ENCODE measurements around the gene CYP4F2.
"Not testable (repeated sequence)": the region's sequence is repeated elsewhere in the genome, so short reads cannot be mapped to it uniquely, and the experiment has no call there.

CYP4F2 gene
- total RNA-seq, result 0 to 1.2 (median 0) reads per million in 17 experiments

DNA sequence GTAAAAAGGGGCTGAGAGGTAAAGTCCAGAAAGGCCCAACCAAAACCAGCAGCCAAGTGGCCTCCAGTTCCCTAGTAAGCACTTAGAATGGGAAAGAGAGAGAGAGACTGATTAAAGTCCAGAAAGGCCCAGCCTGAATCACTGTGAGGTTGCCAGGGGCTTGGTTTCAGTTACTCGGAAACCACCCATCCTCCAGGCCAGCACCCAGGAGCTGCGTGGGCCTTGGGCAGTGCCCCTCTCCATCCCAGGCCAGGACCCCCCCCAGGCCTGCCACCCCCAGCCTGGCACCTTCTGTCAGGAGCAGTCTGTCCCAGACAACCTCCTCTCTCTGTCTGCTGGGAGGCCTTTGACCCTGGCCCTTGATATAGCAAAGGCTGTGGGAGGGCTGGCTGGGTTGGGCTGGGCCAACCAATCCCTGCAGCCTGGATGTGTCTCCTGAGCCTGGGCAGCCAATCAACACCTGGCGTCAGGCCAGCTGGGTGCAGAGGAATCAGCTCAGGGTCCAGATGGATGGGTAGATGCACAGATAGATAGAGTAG lies at the start of gene CYP4F2:
Gene CYP4F2, minus strand, starts transcription at position 337 of the 539 bp plus-strand sequence. CDS start 463 bp downstream, outside the sequence.
- no peak for DNase-seq

GRCh38 chr19:15945301-15945700 lies 47.4 kb upstream of the CYP4F2 start:
- no peak for DNase-seq

- no peak for DNase-seq
Measured at GRCh38 chr19:15944401-15944800, 46.5 kb upstream of the CYP4F2 start.

- DNase-seq, result no peak
Measured at GRCh38 chr19:15937771-15938170, 39.9 kb upstream of the CYP4F2 start.

DNA sequence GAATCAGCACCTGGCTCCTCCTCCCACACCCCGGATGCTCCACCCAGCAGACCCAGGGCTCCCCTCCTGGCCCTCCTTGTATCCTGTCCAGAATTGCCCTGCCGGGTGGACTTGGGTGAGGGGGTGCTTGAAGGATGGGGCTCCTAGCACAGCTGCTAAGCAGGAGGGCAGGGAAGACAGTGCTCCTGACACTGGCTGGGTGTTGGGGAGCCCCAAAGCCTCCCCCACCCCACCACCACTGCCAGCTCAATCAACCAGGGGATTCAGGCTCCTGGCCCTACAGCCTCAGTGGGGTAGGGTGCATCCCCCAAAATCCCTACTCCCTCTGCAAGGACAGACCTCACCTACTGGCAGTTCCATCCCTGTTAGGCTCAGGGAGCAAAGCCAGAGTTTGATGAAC lies 39.1 kb upstream of the CYP4F2 start:
- DNase-seq, result no peak

DNA sequence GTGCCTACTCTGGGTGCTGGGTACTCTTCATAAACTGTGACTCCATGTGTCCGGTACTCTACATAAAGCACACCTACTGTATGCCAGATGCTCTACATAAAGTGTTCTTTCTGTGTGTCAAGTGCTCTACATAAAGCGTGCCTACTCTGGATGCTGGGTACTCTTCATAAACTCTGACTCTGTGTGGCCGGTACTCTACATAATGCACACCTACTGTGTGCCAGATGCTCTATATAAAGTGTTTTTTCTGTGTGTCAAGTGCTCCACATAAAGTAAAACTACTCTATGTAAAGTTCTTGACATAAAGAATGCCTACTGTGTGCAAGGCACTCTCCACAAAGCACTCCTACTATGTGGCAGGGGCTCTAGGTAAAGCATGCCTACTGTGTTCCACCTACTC lies 38.3 kb upstream of the CYP4F2 start:
- DNase-seq, result no peak

DNA sequence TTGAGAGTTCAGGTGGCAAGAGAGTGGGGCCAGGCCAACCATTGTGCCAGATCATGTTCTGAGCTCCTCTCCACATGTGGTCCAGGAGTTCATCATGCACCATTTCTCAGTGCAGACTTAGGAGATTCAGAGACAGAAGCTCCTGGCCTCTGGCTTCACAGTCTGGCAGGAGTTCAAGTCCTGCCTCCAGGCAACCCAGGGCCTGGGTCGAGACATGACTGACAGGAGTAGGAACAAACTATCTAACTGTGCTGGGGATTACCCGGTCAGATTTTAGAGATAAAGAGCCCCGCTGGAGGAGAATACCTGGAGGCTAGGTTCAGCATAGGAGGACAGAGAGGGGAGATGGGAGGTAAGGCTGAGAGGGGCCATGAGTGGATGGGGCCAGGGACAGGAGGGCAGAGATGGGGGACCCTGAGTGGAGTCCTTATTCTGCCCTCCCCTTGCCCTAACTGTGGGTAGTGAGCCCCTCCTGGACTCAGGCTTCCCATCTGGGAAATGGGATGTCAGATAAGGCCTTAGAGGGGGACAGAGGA lies 37.4 kb upstream of the CYP4F2 start:
- DNase-seq, result no peak

DNA sequence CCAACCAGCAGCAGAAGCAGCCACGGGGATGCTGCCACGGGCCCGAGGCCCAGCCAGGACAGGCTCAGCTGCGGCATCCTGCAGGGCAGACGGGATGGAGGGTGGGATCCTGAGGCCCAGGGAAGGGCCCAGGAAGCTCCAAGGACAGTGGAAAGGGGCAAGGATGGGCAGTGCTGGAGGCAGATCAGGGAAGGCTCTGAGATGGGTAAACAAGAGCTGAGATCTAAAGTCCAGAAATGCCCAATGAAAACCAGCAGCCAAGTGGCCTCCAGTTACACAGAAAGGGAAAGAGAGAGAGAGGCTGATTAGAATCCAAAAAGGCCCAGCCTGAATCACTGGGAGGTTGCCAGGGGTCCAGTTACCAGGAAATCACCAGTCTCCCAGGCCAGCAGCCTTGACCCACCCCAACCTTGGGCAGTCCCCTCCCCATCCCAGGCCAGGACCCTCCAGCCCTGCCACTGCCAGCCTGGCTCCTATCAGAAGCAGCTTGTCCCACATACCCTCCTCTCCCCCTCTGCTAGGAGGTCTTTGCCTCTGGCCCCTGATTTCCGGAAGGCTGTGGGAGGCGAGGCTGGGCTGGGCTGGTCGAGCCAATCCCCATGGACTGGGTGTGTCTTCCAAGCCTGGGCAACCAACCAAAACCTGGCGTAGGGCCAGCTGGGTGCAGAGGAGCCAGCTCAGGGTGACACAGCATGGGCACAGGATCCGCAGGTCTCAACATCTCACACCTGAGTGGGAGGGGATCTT lies 36.6 kb upstream of the CYP4F2 start, which contains the start of gene CYP4F11:
Gene CYP4F11, minus strand, starts transcription at position 198 of the 747 bp plus-strand sequence. Its CDS starts 121 bp downstream, at position 77.
- peak in 2 of 4 experiments; percentile 16 to 18 for DNase-seq

DNA sequence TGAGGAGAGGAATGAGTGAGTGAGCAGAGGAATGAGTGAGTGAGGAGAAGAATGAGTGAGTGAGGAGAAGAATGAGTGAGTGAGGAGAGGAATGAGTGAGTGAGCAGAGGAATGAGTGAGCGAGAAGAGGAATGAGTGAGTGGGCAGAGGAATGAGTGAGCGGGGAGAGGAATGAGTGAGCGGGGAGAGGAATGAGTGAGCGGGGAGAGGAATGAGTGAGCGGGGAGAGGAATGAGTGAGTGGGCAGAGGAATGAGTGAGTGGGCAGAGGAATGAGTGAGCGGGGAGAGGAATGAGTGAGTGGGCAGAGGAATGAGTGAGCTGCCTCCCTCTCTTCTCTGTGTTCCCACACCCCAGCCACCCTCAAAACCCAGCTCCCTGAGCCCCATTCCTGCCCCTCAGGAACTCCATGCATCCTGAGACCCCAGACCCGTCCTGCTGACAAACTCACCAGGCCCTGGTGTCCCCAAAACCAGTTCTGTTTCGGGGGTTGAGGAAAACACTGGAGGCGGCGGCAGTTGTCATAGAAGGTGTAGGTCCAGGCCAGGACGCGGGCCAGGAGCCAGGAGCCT lies 36.0 kb upstream of the CYP4F2 start:
- DNase-seq, result not testable (repeated sequence)

- DNase-seq, result no peak
Measured at GRCh38 chr19:15928321-15928720, 30.4 kb upstream of the CYP4F2 start.

DNA sequence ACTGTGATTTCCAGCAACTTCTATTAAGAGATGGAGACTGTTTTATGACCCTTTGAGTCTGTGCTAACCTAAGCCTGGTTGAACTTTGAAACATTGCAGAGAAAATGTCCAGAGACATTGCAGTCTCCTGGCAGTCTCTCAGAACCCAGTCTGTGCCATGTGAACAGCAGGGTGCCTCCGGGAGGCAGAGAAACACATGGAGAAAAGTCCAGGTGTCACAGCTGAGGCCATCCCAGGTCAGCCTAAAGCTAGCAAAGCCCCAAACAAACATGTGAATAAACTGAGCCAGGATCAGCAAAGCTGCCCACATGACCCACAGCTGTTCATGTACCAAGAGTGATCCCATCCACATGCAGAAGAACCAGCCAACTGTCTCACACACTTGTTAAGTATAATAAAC lies 28.6 kb upstream of the CYP4F2 start:
- no peak for DNase-seq

- DNase-seq, result no peak
Measured at GRCh38 chr19:15923702-15924101, 25.8 kb upstream of the CYP4F2 start.

GRCh38 chr19:15922021-15922420 lies 24.1 kb upstream of the CYP4F2 start:
- no peak for DNase-seq

DNA sequence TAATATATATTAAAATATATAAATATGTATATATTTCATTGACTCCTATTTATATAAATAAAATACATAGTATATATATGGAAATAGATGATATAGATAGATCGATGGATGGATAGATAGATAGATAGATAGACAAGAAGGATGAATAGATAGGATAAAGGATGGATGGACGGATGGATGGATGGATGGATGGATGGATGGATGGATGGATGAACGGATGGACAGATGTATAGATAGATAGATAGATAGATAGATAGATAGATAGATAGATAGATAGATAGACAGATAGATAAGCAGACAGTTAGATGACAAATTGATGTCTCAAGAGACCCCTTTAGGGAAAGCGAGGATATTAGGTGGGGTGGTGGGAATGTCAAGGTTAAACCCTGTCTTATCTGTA lies 21.4 kb upstream of the CYP4F2 start:
- no peak for DNase-seq

- no peak for DNase-seq
Measured at GRCh38 chr19:15915109-15915508, 17.2 kb upstream of the CYP4F2 start.

GRCh38 chr19:15913830-15914229 lies 16.0 kb upstream of the CYP4F2 start:
- no peak for DNase-seq

- no peak for DNase-seq
Measured at GRCh38 chr19:15913384-15913783, 15.5 kb upstream of the CYP4F2 start.

- DNase-seq, result peak in 1 of 4 experiments; percentile 13
Measured at GRCh38 chr19:15911599-15912235, 13.8 kb upstream of the CYP4F2 start.

DNA sequence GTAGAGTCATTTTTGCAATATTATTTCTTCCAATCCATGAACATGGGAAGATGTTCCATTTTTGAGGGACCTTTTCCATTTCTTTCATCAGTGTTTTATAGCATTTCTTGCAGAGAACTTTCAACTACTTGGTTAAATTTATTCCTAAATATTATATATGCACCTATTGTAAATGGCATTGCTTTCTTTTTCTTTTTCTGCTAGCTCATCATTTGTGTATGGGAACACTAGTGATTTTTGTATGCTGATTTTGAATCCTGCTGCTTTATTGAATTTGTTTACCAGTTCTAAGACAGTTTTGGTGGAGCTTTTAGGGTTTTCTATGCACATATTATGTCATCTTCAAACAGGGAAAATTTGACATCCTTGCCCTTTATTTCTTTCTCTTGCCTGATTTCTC lies 7.2 kb upstream of the CYP4F2 start:
- DNase-seq, result no peak

DNA sequence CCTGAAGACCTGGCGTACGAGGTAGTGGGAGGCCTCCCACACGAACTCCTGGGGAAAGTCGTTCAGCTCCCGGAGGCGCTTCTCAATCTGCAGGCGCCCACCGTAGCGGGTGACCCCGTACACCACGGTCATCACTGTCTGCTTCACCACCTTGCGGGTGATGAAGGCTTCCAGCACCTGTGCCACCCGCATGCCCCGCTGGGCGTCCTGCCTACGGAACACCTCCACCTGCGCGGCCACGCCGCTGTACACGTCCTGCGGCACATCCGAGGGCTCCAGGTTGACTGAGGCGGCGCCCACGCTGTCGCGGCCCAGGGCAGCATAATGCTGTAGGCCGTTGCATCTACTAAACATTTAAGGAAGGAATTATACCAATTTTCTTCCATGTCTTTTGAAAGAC lies 5.0 kb upstream of the CYP4F2 start:
- DNase-seq, result not testable (repeated sequence)

GRCh38 chr19:15902254-15902653 lies 4.4 kb upstream of the CYP4F2 start:
- DNase-seq, result no peak

DNA sequence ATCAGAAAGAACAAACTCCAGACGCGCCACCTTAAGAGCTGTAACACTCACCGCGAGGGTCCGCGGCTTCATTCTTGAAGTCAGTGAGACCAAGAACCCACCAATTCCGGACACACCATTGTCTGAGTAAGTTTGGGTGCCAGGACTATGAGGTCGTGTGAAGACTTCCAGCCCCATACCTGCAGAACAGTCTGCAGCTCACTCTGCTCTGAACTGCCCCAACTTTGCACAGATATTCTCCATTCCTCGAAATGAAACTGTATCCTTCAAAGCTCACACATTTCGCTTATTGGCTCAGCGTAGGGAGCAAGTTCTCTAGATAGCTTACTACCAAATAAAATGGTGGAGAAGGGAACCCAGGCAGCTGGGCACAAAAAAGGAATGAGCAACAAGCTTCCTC lies 2.6 kb upstream of the CYP4F2 start:
- no peak for DNase-seq

DNA sequence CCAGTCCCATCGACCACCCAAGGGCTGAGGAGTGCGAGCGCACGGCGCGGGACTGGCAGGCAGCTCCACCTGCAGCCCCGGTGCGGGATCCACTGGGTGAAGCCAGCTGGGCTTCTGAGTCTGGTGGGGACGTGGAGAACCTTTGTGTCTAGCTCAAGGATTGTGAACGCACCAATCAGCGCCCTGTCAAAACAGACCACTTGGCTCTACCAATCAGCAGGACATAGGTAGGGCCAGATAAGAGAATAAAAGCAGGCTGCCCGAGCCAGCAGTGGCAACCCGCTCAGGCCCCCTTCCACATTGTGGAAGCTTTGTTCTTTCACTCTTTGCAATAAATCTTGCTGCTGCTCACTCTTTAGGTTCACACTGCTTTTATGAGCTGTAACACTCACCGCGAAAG lies 2.2 kb upstream of the CYP4F2 start:
- DNase-seq, result not testable (repeated sequence)
